GM12872 (cell line): ENCODE results near the gene RAB5B.

Experiments
- CTCF ChIP-seq: IDR thresholded peaks from 3 replicates; pipeline ENCODE4 v1.5.1; 2011; ENCODE audit warnings: low read depth, mild to moderate bottlenecking, low read length, moderate library complexity; ENCODE audit not compliant: insufficient read depth

RAB5B gene

GRCh38 chr12:56034586-56035332 is 60.9 kb downstream of the RAB5B start:
- no peak for TF ChIP-seq CTCF

- TF ChIP-seq CTCF: no peak
These were observed 63.3 kb downstream of the RAB5B start for GRCh38 chr12:56037161-56037560.

- no peak for TF ChIP-seq CTCF
These were observed 64.3 kb downstream of the RAB5B start for GRCh38 chr12:56038022-56038655.

GRCh38 chr12:56040151-56040550 is 66.3 kb downstream of the RAB5B start:
- TF ChIP-seq CTCF: no peak

- no peak for TF ChIP-seq CTCF
These were observed 67.2 kb downstream of the RAB5B start for GRCh38 chr12:56040963-56041551.

- TF ChIP-seq CTCF: peak; percentile 52; the same call in 2 of the 3 replicates
These were observed 67.9 kb downstream of the RAB5B start, which contains the start of gene RPS26 for GRCh38 chr12:56041552-56042429. Gene RPS26, plus strand, starts transcription at chr12:56041918. Its CDS starts 249 bp downstream, at chr12:56042167.

- no peak for TF ChIP-seq CTCF
These were observed 69.0 kb downstream of the RAB5B start for GRCh38 chr12:56042843-56043242.
